GM12892 (cell line): ENCODE data around the gene GATA1.

Source experiments
- DNase-seq: peaks from one replicate; pipeline ENCODE4 v3.0.0; 2011; ENCODE audit not compliant: insufficient read length
- FAIRE-seq: peaks from 2 replicates; lab custom pipeline; 2011; peaks lifted over from hg19 to GRCh38; lab: Jason Lieb, UNC
- POLR2A ChIP-seq: IDR thresholded peaks from 2 replicates; pipeline ENCODE4 v1.6.1; 2011; ENCODE audit warnings: low read depth, low read length, control low read depth
- POLR2AphosphoS5 ChIP-seq: IDR thresholded peaks from 2 replicates; pipeline ENCODE4 v1.6.1; 2011; ENCODE audit warnings: low read depth, low read length, control low read depth
- TAF1 ChIP-seq: IDR thresholded peaks from 2 replicates; pipeline ENCODE4 v1.6.1; 2011; ENCODE audit warnings: low read depth, mild to moderate bottlenecking, control low read depth, low read length, borderline replicate concordance

The GATA1 gene

GRCh38 chrX:48798318-48798717 is 11.9 kb downstream of the GATA1 start:
- no peak for TF ChIP-seq POLR2AphosphoS5
- no peak for TF ChIP-seq POLR2A
- TF ChIP-seq TAF1, result no peak
- no peak for FAIRE-seq
- no peak for DNase-seq

- TF ChIP-seq TAF1 (no peak), POLR2A (no peak), POLR2AphosphoS5 (no peak)
- DNase-seq (no peak), FAIRE-seq (no peak)
These were observed 14.3 kb downstream of the GATA1 start for GRCh38 chrX:48800574-48801279.

GRCh38 chrX:48801280-48802088 is 15.1 kb downstream of the GATA1 start, which contains the start of gene HDAC6:
HDAC6 (plus strand) TSS chrX:48802067; CDS start chrX:48802693, 626 bp downstream.
- DNase-seq (peak; percentile 76), FAIRE-seq (peak; percentile 94)
- no peak for TF ChIP-seq POLR2AphosphoS5
- peak; percentile 27; the same call in 1 of the 2 replicates for TF ChIP-seq POLR2A
- TF ChIP-seq TAF1, result 0 out of 2 replicates have a peak, but pooled peaks have one; percentile 14

- FAIRE-seq (no peak), DNase-seq (peak; percentile 62)
- TF ChIP-seq POLR2A (peak; percentile 75), POLR2AphosphoS5 (0 out of 2 replicates have a peak, but pooled peaks have one; percentile 29), TAF1 (no peak)
These were observed 15.9 kb downstream of the GATA1 start for GRCh38 chrX:48802089-48802904.

- FAIRE-seq (no peak), DNase-seq (no peak)
- TF ChIP-seq POLR2A, result no peak
- no peak for TF ChIP-seq POLR2AphosphoS5
- TF ChIP-seq TAF1, result no peak
These were observed 16.5 kb downstream of the GATA1 start for GRCh38 chrX:48802905-48803200.

- DNase-seq (no peak), FAIRE-seq (no peak)
- TF ChIP-seq POLR2AphosphoS5 (no peak), POLR2A (no peak), TAF1 (no peak)
These were observed 19.7 kb downstream of the GATA1 start for GRCh38 chrX:48806081-48806480.

- FAIRE-seq (no peak), DNase-seq (no peak)
- TF ChIP-seq POLR2A (no peak), POLR2AphosphoS5 (no peak), TAF1 (no peak)
These were observed 27.3 kb downstream of the GATA1 start for GRCh38 chrX:48813644-48814043.

- no peak for FAIRE-seq
- DNase-seq, result no peak
- TF ChIP-seq POLR2A (no peak), POLR2AphosphoS5 (no peak), TAF1 (no peak)
These were observed 28.3 kb downstream of the GATA1 start for GRCh38 chrX:48814722-48815121.

- no peak for TF ChIP-seq TAF1
- no peak for TF ChIP-seq POLR2AphosphoS5
- TF ChIP-seq POLR2A, result no peak
- DNase-seq, result no peak
- no peak for FAIRE-seq
These were observed 28.9 kb downstream of the GATA1 start for GRCh38 chrX:48815266-48815665.

GRCh38 chrX:48816014-48816810 is 29.8 kb downstream of the GATA1 start:
- TF ChIP-seq TAF1 (no peak), POLR2AphosphoS5 (no peak), POLR2A (no peak)
- DNase-seq (no peak), FAIRE-seq (no peak)
